IMR-90 (cell line): ENCODE results near the gene SUPV3L1. TPM values are rescaled to one million over a fixed set of nuclear protein-coding genes. Genes with fewer than 3 reads are reported as not detected.

Source experiments
- ATAC-seq: fragments of 200-7000 bp; cut with Tn5 transposase; 2 replicates; pipeline ENCODE4 v1.9.1; 2020; ENCODE audit warnings: low read depth, mild to moderate bottlenecking, moderate library complexity
- BruUV-seq: library from RNA; stranded (reverse); fragments of 400-500 nt; replicated peaks from 2 replicates; lab custom pipeline; 2021; lab: Mats Ljungman, UMichigan
- CTCF ChIA-PET: fragments of 300-600 bp; formaldehyde crosslinking; extraction: SDS; loops from one replicate; lab custom pipeline; 2021; ENCODE audit warnings: antibody characterized with exemption; lab: Yijun Ruan, JAX
- POLR2A ChIA-PET: fragments of 300-600 bp; sonication (Branson Sonifier 250); formaldehyde crosslinking; loops from one replicate; lab custom pipeline; 2022; ENCODE audit warnings: antibody characterized with exemption; ENCODE audit not compliant: unreplicated experiment; lab: Charles Lee
- DNase-seq: peaks from one replicate; pipeline ENCODE4 v3.0.0; 2013
- H2AFZ ChIP-seq: replicated peaks from 2 replicates; pipeline ENCODE3; 2013; ENCODE audit warnings: low read length, mild to moderate bottlenecking; ENCODE audit not compliant: poor library complexity
- H2AK5ac ChIP-seq: 2 replicates; pipeline ENCODE4 v1.6.1; 2013; ENCODE audit warnings: low read depth, low read length, inconsistent platforms
- H2AK9ac ChIP-seq: replicated peaks from 2 replicates; pipeline ENCODE3; 2013; ENCODE audit warnings: mild to moderate bottlenecking, low read depth, low read length, moderate library complexity; ENCODE audit not compliant: poor library complexity
- H2BK120ac ChIP-seq: 2 replicates; pipeline ENCODE4 v1.6.1; 2013; ENCODE audit warnings: low read depth, low read length, inconsistent platforms
- H2BK15ac ChIP-seq: 3 replicates; pipeline ENCODE4 v1.6.1; 2013; ENCODE audit warnings: low read depth, low read length, inconsistent platforms
- H2BK20ac ChIP-seq: 2 replicates; pipeline ENCODE4 v1.6.1; 2013; ENCODE audit warnings: low read depth, mild to moderate bottlenecking, inconsistent platforms, low read length, moderate library complexity
- H2BK5ac ChIP-seq: 2 replicates; pipeline ENCODE4 v1.6.1; 2013; ENCODE audit warnings: mild to moderate bottlenecking, low read depth, low read length, inconsistent platforms; ENCODE audit not compliant: poor library complexity, severe bottlenecking
- H3K14ac ChIP-seq: replicated peaks from 2 replicates; pipeline ENCODE4 v1.6.1; 2013; ENCODE audit warnings: low read depth, low read length, inconsistent platforms
- H3K18ac ChIP-seq: 2 replicates; pipeline ENCODE4 v1.6.1; 2013; ENCODE audit warnings: low read depth, low read length, control low read depth
- H3K23ac ChIP-seq: 2 replicates; pipeline ENCODE4 v1.6.1; 2013; ENCODE audit warnings: low read depth, low read length, inconsistent platforms
- H3K27ac ChIP-seq: 2 replicates; pipeline ENCODE4 v1.5.1; 2013; ENCODE audit warnings: mild to moderate bottlenecking, control low read depth, low read length; ENCODE audit not compliant: insufficient read depth
- H3K27me3 ChIP-seq: 2 replicates; pipeline ENCODE4 v1.6.1; 2013; ENCODE audit warnings: low read length; ENCODE audit not compliant: control insufficient read depth, insufficient read depth
- H3K36me3 ChIP-seq: 2 replicates; pipeline ENCODE4 v1.6.1; 2013; ENCODE audit warnings: low read length, mixed read lengths; ENCODE audit not compliant: control insufficient read depth, insufficient read depth
- H3K4ac ChIP-seq: 2 replicates; pipeline ENCODE4 v1.6.1; 2013; ENCODE audit warnings: low read depth, low read length, inconsistent platforms
- H3K4me1 ChIP-seq: 2 replicates; pipeline ENCODE4 v1.6.1; 2013; ENCODE audit warnings: low read length, mixed read lengths; ENCODE audit not compliant: control insufficient read depth, insufficient read depth
- H3K4me2 ChIP-seq: 2 replicates; pipeline ENCODE4 v1.6.1; 2013; ENCODE audit warnings: low read depth, mild to moderate bottlenecking, control low read depth, low read length, moderate library complexity
- H3K4me3 ChIP-seq: 2 replicates; pipeline ENCODE4 v1.5.1; 2013; ENCODE audit warnings: low read depth, mild to moderate bottlenecking, control low read depth, low read length, moderate library complexity; ENCODE audit not compliant: insufficient read depth
- H3K56ac ChIP-seq: 2 replicates; pipeline ENCODE4 v1.6.1; 2013; ENCODE audit warnings: low read length, inconsistent platforms; ENCODE audit not compliant: insufficient read depth; ENCODE audit errors: extremely low read depth
- H3K79me1 ChIP-seq, 2 experiments: 2 replicates each; pipeline ENCODE4 v1.6.1; 2013; ENCODE audit warnings: low read length in 2 of 2, inconsistent platforms in 1 of 2, low read depth in 1 of 2
- H3K9ac ChIP-seq: 2 replicates; pipeline ENCODE4 v1.6.1; 2013; ENCODE audit warnings: low read depth, low read length, control low read depth
- H3K9me1 ChIP-seq: 2 replicates; pipeline ENCODE4 v1.6.1; 2013; ENCODE audit warnings: low read length, inconsistent platforms; ENCODE audit not compliant: insufficient read depth
- H3K9me3 ChIP-seq: 2 replicates; pipeline ENCODE4 v1.6.1; 2013; ENCODE audit warnings: low read length; ENCODE audit not compliant: control insufficient read depth, insufficient read depth
- H4K20me1 ChIP-seq: 2 replicates; pipeline ENCODE4 v1.6.1; 2013; ENCODE audit warnings: low read length, inconsistent platforms; ENCODE audit not compliant: insufficient read depth
- H4K5ac ChIP-seq: 2 replicates; pipeline ENCODE4 v1.6.1; 2013; ENCODE audit warnings: mild to moderate bottlenecking, low read depth, low read length, control low read depth
- H4K8ac ChIP-seq, 2 experiments: 2 replicates each; pipeline ENCODE4 v1.6.1; 2013; ENCODE audit warnings: low read depth in 2 of 2, low read length in 2 of 2, control low read depth in 1 of 2, inconsistent platforms in 1 of 2
- H4K91ac ChIP-seq: 2 replicates; pipeline ENCODE4 v1.6.1; 2013; ENCODE audit warnings: low read depth, low read length, inconsistent platforms; ENCODE audit not compliant: insufficient read depth
- CHD1 ChIP-seq: IDR thresholded peaks from 2 replicates; pipeline ENCODE4 v1.6.1; 2012; ENCODE audit warnings: low read depth, low read length, improper control_type of control experiment
- WGBS, 2 experiments: methylation state at CpG; one replicate each; pipeline versions ENCODE4 v1.1.5 to v1.1.7; 2013; ENCODE audit warnings: missing lambda C conversion rate in 2 of 2; ENCODE audit not compliant: insufficient read length in 1 of 2; ENCODE audit errors: extremely low coverage in 2 of 2; 5-methylcytosine and 5-hydroxymethylcytosine counted together
- dilution Hi-C: fragments of 300-500 bp; cut with HindIII; formaldehyde crosslinking; loops from one replicate; pipeline ENCODE4 v1.14.3; 2018; ENCODE audit warnings: low sequenced_read_pairs; ENCODE audit not compliant: unreplicated experiment
- in situ Hi-C: fragments of 300-500 bp; cut with MboI; formaldehyde crosslinking; loops from 3 replicates; pipeline ENCODE4 v1.14.3; 2019; ENCODE audit warnings: low sequenced_read_pairs, inconsistent platforms, mixed read lengths
- intact Hi-C: fragments of 100-400 bp; cut with micrococcal nuclease; formaldehyde crosslinking; loops from 2 replicates; pipeline ENCODE4 v1.10.0; 2022
- polyA plus RNA-seq, 3 experiments: library from polyadenylated mRNA; depleted of rRNA; stranded (reverse); fragments of >200 nt; gene quantifications; 2 replicates each; pipeline ENCODE4 v1.2.3, GENCODE V29; 2012; ENCODE audit warnings: low replicate concordance in 1 of 3
- total RNA-seq: library from RNA; depleted of rRNA; stranded (reverse); fragments of >200 nt; gene quantifications from 2 replicates; pipeline ENCODE4 v1.2.3, GENCODE V29; 2012

SUPV3L1 gene
- total and polyA plus RNA-seq, 2 of the 4 experiments (the other 2 are of a cell fraction), result 24.4 to 26.5 TPM

GRCh38 chr10:69130251-69130650 lies 49.8 kb upstream of the SUPV3L1 start:
- peaks cover 4% of the 10 kb centered on the region for H3K36me3 ChIP-seq

More at GRCh38 chr10:69130251-69130650, 49.8 kb upstream of the SUPV3L1 start:
- POLR2A ChIA-PET, result no interaction called here
- H3K4me2 ChIP-seq, result peak overlapping the region; percentile 60; the same call in 1 of the 2 replicates
- H3K9ac ChIP-seq, result no peak overlapping the region
- H2BK15ac ChIP-seq, result no peak overlapping the region
- no peak overlapping the region for H2AFZ ChIP-seq
- H4K5ac ChIP-seq, result no peak overlapping the region
- DNase-seq (peak; percentile 40), ATAC-seq (peak; percentile 32; the same call in 1 of the 2 replicates)
- no peak overlapping the region for H4K91ac ChIP-seq
- BruUV-seq, result no TSS peak
- no peaks in the 10 kb centered on the region; the same call in 1 of the 2 replicates for H3K9me1 ChIP-seq
- whole genome bisulfite sequencing, 2 experiments, result no CpG with 5 or more reads among the region's 2 CpGs
- H3K27ac ChIP-seq, result no peak overlapping the region
- H2BK20ac ChIP-seq, result no peak overlapping the region
- no peak overlapping the region for H3K4ac ChIP-seq
- H2BK120ac ChIP-seq, result no peak overlapping the region
- H3K79me1 ChIP-seq, result peaks cover 12 to 49% of the 10 kb centered on the region in 2 experiments; a peak in 3 of 4 replicates
- no peak overlapping the region for H4K8ac ChIP-seq
- no peak for TF ChIP-seq CHD1
- no peak overlapping the region for H3K23ac ChIP-seq
- no peaks in the 10 kb centered on the region for H3K9me3 ChIP-seq
- H4K20me1 ChIP-seq, result peaks cover 37% of the 10 kb centered on the region
- H3K27me3 ChIP-seq, result no peaks in the 10 kb centered on the region
- intact Hi-C loops, result no loop called here
- CTCF ChIA-PET, result no interaction called here
- H2AK9ac ChIP-seq, result no peak overlapping the region
- no peak overlapping the region for H3K56ac ChIP-seq
- dilution Hi-C loops, result no loop called here
- H3K14ac ChIP-seq, result no peak overlapping the region
- H3K4me3 ChIP-seq, result no peak overlapping the region
- in situ Hi-C loops, result no loop called here
- H2AK5ac ChIP-seq, result no peak overlapping the region
- H3K18ac ChIP-seq, result no peak overlapping the region
- no peak overlapping the region for H2BK5ac ChIP-seq
- peaks cover 2% of the 10 kb centered on the region; the same call in 1 of the 2 replicates for H3K4me1 ChIP-seq
